Sigmoid colon (tissue), 7 donors: ENCODE measurements around the gene ZNF626. TPM values are rescaled to one million over a fixed set of nuclear protein-coding genes. Genes with fewer than 3 reads are reported as not detected.
"Not testable (repeated sequence)": the region's sequence is repeated elsewhere in the genome, so short reads cannot be mapped to it uniquely, and the experiment has no call there.

ENCODE experiments used
- DNase-seq: peaks from one replicate; pipeline ENCODE4 v3.0.0-alpha.2; 2019
- H3K27ac ChIP-seq, 4 donors: fragments of 200-600 bp; sonication (generic); one replicate each; pipeline ENCODE4 v1.5.1; 2016 to 2019; ENCODE audit warnings: mild to moderate bottlenecking in 1 of 4
- H3K27me3 ChIP-seq, 3 donors: fragments of 200-600 bp; sonication (generic); one replicate each; pipeline ENCODE4 v1.5.1; 2019; ENCODE audit warnings: mild to moderate bottlenecking in 1 of 3
- H3K36me3 ChIP-seq, 4 donors: fragments of 200-600 bp; sonication (generic); one replicate each; pipeline ENCODE4 v1.5.1; 2016 to 2019
- H3K4me1 ChIP-seq, 4 donors: fragments of 200-600 bp; sonication (generic); one replicate each; pipeline ENCODE4 v1.5.1; 2017 to 2019
- H3K4me3 ChIP-seq, 4 donors: fragments of 200-600 bp; sonication (generic); one replicate each; pipeline ENCODE4 v1.5.1; 2017 to 2019; ENCODE audit warnings: mild to moderate bottlenecking in 2 of 4, moderate library complexity in 1 of 4
- H3K9me3 ChIP-seq, 4 donors: fragments of 200-600 bp in 3 of 4; sonication (generic) in 3 of 4; one replicate each; pipeline versions ENCODE4 v1.5.1 to v1.6.1; 2013 to 2019
- EP300 ChIP-seq, 4 donors: sonication (generic); formaldehyde crosslinking; IDR thresholded peaks; one replicate each; pipeline ENCODE4 v1.6.1; 2017; ENCODE audit warnings: antibody characterized with exemption in 4 of 4
- POLR2A ChIP-seq, 2 donors: fragments of 450-650 bp; IDR thresholded peaks; one replicate each; pipeline ENCODE4 v1.6.1; 2016; ENCODE audit warnings: antibody characterized with exemption in 2 of 2, mild to moderate bottlenecking in 2 of 2, moderate library complexity in 2 of 2
- POLR2AphosphoS5 ChIP-seq, 4 donors: sonication (generic); formaldehyde crosslinking; IDR thresholded peaks; one replicate each; pipeline ENCODE4 v1.6.1; 2017; ENCODE audit warnings: antibody characterized with exemption in 4 of 4
- WGBS, 2 donors: extraction: QIAGEN DNeasy Blood & Tissue Kit; methylation state at CpG; one replicate each; pipeline ENCODE4 v1.1.7; 2013; 5-methylcytosine and 5-hydroxymethylcytosine counted together
- intact Hi-C: fragments of 100-400 bp; cut with DNase I; formaldehyde crosslinking; loops from one replicate; pipeline ENCODE4 v1.15.1; 2023
- polyA plus RNA-seq, 3 donors: library from polyadenylated mRNA; stranded (reverse); fragments of 200-250 nt; gene quantifications; one replicate each; pipeline ENCODE4 v1.2.3, GENCODE V29; 2013
- total RNA-seq, 4 donors: library from RNA; depleted of rRNA; stranded (reverse); fragments of >200 nt; gene quantifications; one replicate each; pipeline ENCODE4 v1.1.0, GENCODE V29; 2016
- TF ChIP-seq, protein P1 (sequence below), 4 experiments: fragments of 450-650 bp in 3 of 4; fragments of 200-600 bp in 1 of 4; IDR thresholded peaks; one replicate each; pipeline ENCODE4 v1.5.1; 2016 to 2019; ENCODE audit warnings: antibody characterized with exemption in 4 of 4, mild to moderate bottlenecking in 3 of 4, moderate library complexity in 2 of 4
- donor health status: healthy with polysubstance abuse.
- donor health status: Bipolar disorder and iron deficiency.
- donor health status: healthy.

Gene ZNF626
- total RNA-seq (10 to 100 TPM; 14.3 to 20.1 (median 18.9) TPM), polyA plus RNA-seq (1 to 10 TPM in 1 of 3 donors, under 1 TPM in 2; 0.23 to 4.6 (median 0.60) TPM)

DNA sequence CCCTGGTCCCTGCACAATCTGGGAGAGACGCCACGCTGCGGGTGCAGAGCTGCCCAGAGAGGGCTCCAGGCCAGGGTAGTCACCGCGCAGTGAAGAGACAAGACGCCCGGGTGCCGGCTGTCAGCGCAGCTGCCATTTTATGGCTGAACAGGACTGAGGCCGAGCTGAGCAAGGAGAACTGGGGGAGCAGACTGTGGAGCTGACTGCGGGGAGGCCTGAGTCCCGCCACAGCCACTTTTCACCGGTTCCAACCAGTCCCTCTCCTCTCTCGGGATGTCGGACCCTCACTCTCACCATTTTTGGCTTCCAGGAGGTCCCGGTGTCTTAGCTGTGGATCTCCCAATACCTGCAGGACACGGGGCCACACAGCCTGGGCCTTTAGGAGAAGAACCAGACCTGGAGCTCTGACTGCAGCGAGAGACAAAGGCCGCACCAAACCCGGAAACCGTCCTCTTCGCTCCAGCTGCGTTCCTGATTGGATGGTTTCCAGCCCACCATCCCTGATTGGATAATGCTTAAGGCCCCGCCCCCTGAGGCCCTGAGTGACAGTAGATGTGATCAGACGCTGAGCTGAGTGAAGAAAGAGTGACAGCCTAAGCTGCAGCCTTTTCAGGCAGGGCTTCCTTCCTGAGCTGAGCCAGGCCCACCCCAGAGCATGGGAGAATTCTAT is at the start of gene ZNF626:
Gene ZNF626 (minus strand): TSS at position 422 of the 670 bp plus-strand sequence. CDS start 125 bp downstream, at position 297.
- 1 to 20% methylated on average over 25 of the region's 25 CpGs for WGBS, 2 donors
- DNase-seq: peak; percentile 98
- Histone ChIP-seq H3K9me3 (peaks cover 0 to 5% (median 0%) of the 10 kb centered on the region in 4 donors), H3K4me3 (peak within 1 kb of the TSS; percentile 66 to 79 (median 70)), H3K27me3 (no peaks in the 10 kb centered on the region), H3K36me3 (peaks cover 0 to 12% (median 6%) of the 10 kb centered on the region in 4 donors), H3K4me1 (peaks cover 0 to 43% (median 36%) of the 10 kb centered on the region in 4 donors), H3K27ac (peak within 1 kb of the TSS; percentile 86 to 94 (median 89))
- intact Hi-C loops: loop anchor here (2.0 to 10.0 kb wide), 4 partner anchors 96 to 264 kb away; partner anchors contain the start of genes ZNF66, ZNF737 and ZNF85
- TF ChIP-seq, protein P1, sequence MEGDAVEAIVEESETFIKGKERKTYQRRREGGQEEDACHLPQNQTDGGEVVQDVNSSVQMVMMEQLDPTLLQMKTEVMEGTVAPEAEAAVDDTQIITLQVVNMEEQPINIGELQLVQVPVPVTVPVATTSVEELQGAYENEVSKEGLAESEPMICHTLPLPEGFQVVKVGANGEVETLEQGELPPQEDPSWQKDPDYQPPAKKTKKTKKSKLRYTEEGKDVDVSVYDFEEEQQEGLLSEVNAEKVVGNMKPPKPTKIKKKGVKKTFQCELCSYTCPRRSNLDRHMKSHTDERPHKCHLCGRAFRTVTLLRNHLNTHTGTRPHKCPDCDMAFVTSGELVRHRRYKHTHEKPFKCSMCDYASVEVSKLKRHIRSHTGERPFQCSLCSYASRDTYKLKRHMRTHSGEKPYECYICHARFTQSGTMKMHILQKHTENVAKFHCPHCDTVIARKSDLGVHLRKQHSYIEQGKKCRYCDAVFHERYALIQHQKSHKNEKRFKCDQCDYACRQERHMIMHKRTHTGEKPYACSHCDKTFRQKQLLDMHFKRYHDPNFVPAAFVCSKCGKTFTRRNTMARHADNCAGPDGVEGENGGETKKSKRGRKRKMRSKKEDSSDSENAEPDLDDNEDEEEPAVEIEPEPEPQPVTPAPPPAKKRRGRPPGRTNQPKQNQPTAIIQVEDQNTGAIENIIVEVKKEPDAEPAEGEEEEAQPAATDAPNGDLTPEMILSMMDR (IDR thresholded peaks at IDR 0.05): no peak
- TF ChIP-seq POLR2AphosphoS5 (IDR thresholded peaks at IDR 0.05) (peak; percentile 80 to 91 (median 88)), POLR2A (IDR thresholded peaks at IDR 0.05) (peak; percentile 65 to 74), EP300 (IDR thresholded peaks at IDR 0.05) (no peak)

DNA sequence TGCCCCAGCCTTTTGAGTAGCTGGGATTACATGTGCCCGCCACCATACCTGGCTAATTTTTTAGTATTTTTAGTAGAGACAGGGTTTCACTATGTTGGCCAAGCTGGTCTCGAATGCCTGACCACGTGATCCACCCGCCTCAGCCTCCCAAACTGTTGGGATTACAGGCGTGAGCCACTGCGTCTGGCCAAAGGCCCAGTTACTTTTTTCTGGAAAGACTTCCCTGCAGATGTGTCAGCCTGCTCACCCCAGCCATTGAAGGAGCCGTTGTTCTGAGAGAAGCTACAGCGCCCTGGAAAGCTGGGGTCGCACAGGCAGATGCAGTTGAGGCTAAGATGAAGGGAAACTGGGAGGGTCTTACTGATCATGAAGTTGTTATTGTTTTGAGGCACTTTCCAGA is 7.9 kb upstream of the ZNF626 start:
- no peak for DNase-seq
- WGBS, 2 donors: 90 to 92% methylated on average over 9 of the region's 9 CpGs
- Histone ChIP-seq H3K4me3 (no peak overlapping the region), H3K27me3 (no peaks in the 10 kb centered on the region), H3K27ac (no peak overlapping the region), H3K9me3 (peaks cover 0 to 5% (median 0%) of the 10 kb centered on the region in 4 donors), H3K36me3 (no peaks in the 10 kb centered on the region), H3K4me1 (no peaks in the 10 kb centered on the region)
- TF ChIP-seq POLR2A (IDR thresholded peaks at IDR 0.05): no peak
- no peak for TF ChIP-seq EP300 (IDR thresholded peaks at IDR 0.05)
- TF ChIP-seq, protein P1 (IDR thresholded peaks at IDR 0.05): no peak
- no peak for TF ChIP-seq POLR2AphosphoS5 (IDR thresholded peaks at IDR 0.05)
- intact Hi-C loops: loop anchor here (10.0 kb wide), 1 partner anchor 256 kb away; the partner anchor contains the start of gene ZNF85

GRCh38 chr19:20667281-20667680 is 5.9 kb upstream of the ZNF626 start:
- intact Hi-C loops: loop anchor here (10.0 kb wide), 1 partner anchor 258 kb away; the partner anchor contains the start of gene ZNF85
- no peaks in the 10 kb centered on the region for H3K4me1 ChIP-seq
- no peaks in the 10 kb centered on the region for H3K27me3 ChIP-seq
- H3K4me3 ChIP-seq: no peak overlapping the region
- 95% methylated on average over 4 of the region's 4 CpGs for WGBS, 2 donors
- peaks cover 0 to 5% (median 0%) of the 10 kb centered on the region in 4 donors for H3K9me3 ChIP-seq
- no peak for TF ChIP-seq POLR2AphosphoS5 (IDR thresholded peaks at IDR 0.05)
- no peak for TF ChIP-seq POLR2A (IDR thresholded peaks at IDR 0.05)
- TF ChIP-seq, protein P1 (IDR thresholded peaks at IDR 0.05): no peak
- TF ChIP-seq EP300 (IDR thresholded peaks at IDR 0.05): no peak
- no peak overlapping the region for H3K27ac ChIP-seq
- no peak for DNase-seq
- H3K36me3 ChIP-seq: no peaks in the 10 kb centered on the region

GRCh38 chr19:20664901-20665781 is 3.8 kb upstream of the ZNF626 start:
- no peak for DNase-seq
- H3K27ac ChIP-seq: peak overlapping the region; percentile 31 to 50 (median 42)
- H3K4me3 ChIP-seq: peak overlapping the region in 3 of 4 donors; percentile 10 to 15 (median 13)
- peaks cover 0 to 5% (median 2%) of the 10 kb centered on the region in 4 donors for H3K4me1 ChIP-seq
- no peaks in the 10 kb centered on the region for H3K27me3 ChIP-seq
- WGBS, 2 donors: 79 to 83% methylated on average over 22 of the region's 22 CpGs
- intact Hi-C loops: loop anchor here (5.0 to 10.0 kb wide), 3 partner anchors 112 to 260 kb away; partner anchors contain the start of genes ZNF66 and ZNF85
- no peak for TF ChIP-seq POLR2A (IDR thresholded peaks at IDR 0.05)
- TF ChIP-seq, protein P1 (IDR thresholded peaks at IDR 0.05): no peak
- TF ChIP-seq POLR2AphosphoS5 (IDR thresholded peaks at IDR 0.05): no peak
- TF ChIP-seq EP300 (IDR thresholded peaks at IDR 0.05): no peak
- no peaks in the 10 kb centered on the region for H3K36me3 ChIP-seq
- peaks cover 0 to 5% (median 0%) of the 10 kb centered on the region in 4 donors for H3K9me3 ChIP-seq

- H3K9me3 ChIP-seq, H3K27me3 ChIP-seq, H3K36me3 ChIP-seq, DNase-seq, H3K4me3 ChIP-seq: not testable (repeated sequence)
- peak overlapping the region in 3 of 4 donors; percentile 31 to 50 (median 46) for H3K27ac ChIP-seq
- peaks cover 0 to 12% (median 8%) of the 10 kb centered on the region in 4 donors for H3K4me1 ChIP-seq
- WGBS, 2 donors: 27 to 39% methylated on average over 10 of the region's 10 CpGs
- intact Hi-C loops: loop anchor here (5.0 to 10.0 kb wide), 3 partner anchors 113 to 260 kb away; partner anchors contain the start of genes ZNF66 and ZNF85
These were observed 3.1 kb upstream of the ZNF626 start for GRCh38 chr19:20664475-20664874.
